H1 (cell line): ENCODE measurements around the gene CEMIP2.

Experiments
- BRCA1 ChIP-seq: IDR thresholded peaks from 2 replicates; pipeline ENCODE4 v1.6.1; 2012; ENCODE audit warnings: low read depth, low read length, improper control_type of control experiment
- EZH2 ChIP-seq: fragments of 200-600 bp; sonication (generic); IDR thresholded peaks from 2 replicates; pipeline ENCODE4 v1.7.1; 2012; ENCODE audit warnings: low read depth, mild to moderate bottlenecking, moderate library complexity, low read length, inconsistent platforms; ENCODE audit not compliant: severe bottlenecking
- HDAC6 ChIP-seq: IDR thresholded peaks from one replicate; pipeline ENCODE4 v1.7.1; 2012; ENCODE audit warnings: low read depth, mild to moderate bottlenecking, inconsistent platforms, low read length, moderate library complexity
- JUN ChIP-seq: IDR thresholded peaks from 2 replicates; pipeline ENCODE4 v1.6.1; 2011; ENCODE audit warnings: low read depth, mild to moderate bottlenecking, improper control_type of control experiment, low read length
- KDM4A ChIP-seq: IDR thresholded peaks from one replicate; pipeline ENCODE4 v1.7.1; 2012; ENCODE audit warnings: low read depth, mild to moderate bottlenecking, moderate library complexity, low read length, inconsistent platforms; ENCODE audit not compliant: severe bottlenecking
- POLR2A ChIP-seq, 2 experiments: IDR thresholded peaks; 1 replicate in 1 of 2; 2 replicates in 1 of 2; pipeline ENCODE4 v1.6.1; 2011; ENCODE audit warnings: low read depth in 2 of 2, low read length in 2 of 2, mild to moderate bottlenecking in 2 of 2; ENCODE audit errors: control extremely low read depth in 1 of 2
- POLR2AphosphoS5 ChIP-seq: IDR thresholded peaks from 2 replicates; pipeline ENCODE4 v1.6.1; 2011; ENCODE audit warnings: low read depth, low read length
- SRF ChIP-seq: IDR thresholded peaks from 2 replicates; pipeline ENCODE4 v1.6.1; 2011; ENCODE audit warnings: mild to moderate bottlenecking, low read depth, low read length, moderate library complexity
- SUZ12 ChIP-seq: fragments of 200-600 bp; sonication (generic); IDR thresholded peaks from 2 replicates; pipeline ENCODE4 v1.6.1; 2012; ENCODE audit warnings: mild to moderate bottlenecking, inconsistent platforms, low read length, moderate library complexity, mixed read lengths
- TF ChIP-seq, protein P1 (sequence below): IDR thresholded peaks from 2 replicates; pipeline ENCODE4 v1.6.1; 2011; ENCODE audit warnings: low read length, improper control_type of control experiment
- TF ChIP-seq, protein P2 (sequence below), 3 experiments: IDR thresholded peaks; 1 replicate in 2 of 3; 2 replicates in 1 of 3; pipeline versions ENCODE4 v1.5.1 to v1.6.1; 2011; ENCODE audit warnings: low read length in 3 of 3, mild to moderate bottlenecking in 3 of 3, inconsistent platforms in 2 of 3, low read depth in 1 of 3, moderate library complexity in 1 of 3; ENCODE audit not compliant: insufficient read depth in 1 of 3; ENCODE audit errors: control extremely low read depth in 1 of 3

DNA sequence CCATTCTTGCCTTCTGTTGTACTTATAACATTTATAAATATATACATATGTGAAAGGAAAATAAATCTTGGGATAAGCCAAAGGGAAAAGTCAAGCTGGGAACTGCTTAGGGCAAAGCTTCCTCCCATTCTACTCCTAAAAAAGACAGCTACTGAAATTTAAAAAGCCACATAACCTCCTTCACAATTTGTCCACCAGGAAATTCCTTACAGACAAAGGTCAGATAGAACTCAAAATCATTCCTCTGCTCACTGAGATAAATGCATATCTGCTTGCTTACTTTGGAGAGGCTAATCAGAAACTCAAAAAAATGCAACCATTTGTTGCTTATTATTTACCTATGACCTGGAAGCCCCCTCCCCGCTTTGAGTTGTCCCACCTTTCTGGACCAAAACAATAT lies 112.5 kb downstream of the CEMIP2 start:
- TF ChIP-seq, protein P1, sequence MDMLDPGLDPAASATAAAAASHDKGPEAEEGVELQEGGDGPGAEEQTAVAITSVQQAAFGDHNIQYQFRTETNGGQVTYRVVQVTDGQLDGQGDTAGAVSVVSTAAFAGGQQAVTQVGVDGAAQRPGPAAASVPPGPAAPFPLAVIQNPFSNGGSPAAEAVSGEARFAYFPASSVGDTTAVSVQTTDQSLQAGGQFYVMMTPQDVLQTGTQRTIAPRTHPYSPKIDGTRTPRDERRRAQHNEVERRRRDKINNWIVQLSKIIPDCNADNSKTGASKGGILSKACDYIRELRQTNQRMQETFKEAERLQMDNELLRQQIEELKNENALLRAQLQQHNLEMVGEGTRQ, result no peak
- TF ChIP-seq, protein P2, sequence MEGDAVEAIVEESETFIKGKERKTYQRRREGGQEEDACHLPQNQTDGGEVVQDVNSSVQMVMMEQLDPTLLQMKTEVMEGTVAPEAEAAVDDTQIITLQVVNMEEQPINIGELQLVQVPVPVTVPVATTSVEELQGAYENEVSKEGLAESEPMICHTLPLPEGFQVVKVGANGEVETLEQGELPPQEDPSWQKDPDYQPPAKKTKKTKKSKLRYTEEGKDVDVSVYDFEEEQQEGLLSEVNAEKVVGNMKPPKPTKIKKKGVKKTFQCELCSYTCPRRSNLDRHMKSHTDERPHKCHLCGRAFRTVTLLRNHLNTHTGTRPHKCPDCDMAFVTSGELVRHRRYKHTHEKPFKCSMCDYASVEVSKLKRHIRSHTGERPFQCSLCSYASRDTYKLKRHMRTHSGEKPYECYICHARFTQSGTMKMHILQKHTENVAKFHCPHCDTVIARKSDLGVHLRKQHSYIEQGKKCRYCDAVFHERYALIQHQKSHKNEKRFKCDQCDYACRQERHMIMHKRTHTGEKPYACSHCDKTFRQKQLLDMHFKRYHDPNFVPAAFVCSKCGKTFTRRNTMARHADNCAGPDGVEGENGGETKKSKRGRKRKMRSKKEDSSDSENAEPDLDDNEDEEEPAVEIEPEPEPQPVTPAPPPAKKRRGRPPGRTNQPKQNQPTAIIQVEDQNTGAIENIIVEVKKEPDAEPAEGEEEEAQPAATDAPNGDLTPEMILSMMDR (IDR thresholded peaks at IDR 0.05; ENCODE audit: control extremely low read depth in 1 of 3, insufficient read depth in 1 of 3, low read depth in 1 of 3, low read length in 3 of 3), result no peak
- TF ChIP-seq POLR2AphosphoS5 (no peak), POLR2A (IDR thresholded peaks at IDR 0.05; ENCODE audit: control extremely low read depth in 1 of 2, low read depth in 2 of 2, low read length in 2 of 2) (no peak), KDM4A (no peak), BRCA1 (no peak), HDAC6 (no peak), SUZ12 (no peak), SRF (no peak), EZH2 (no peak), JUN (no peak)
